GM21619 (cell line): ENCODE measurements around the gene TSPAN13.

Experiments
- ATAC-seq: cut with Tn5 transposase; IDR thresholded peaks from one replicate; pipeline ENCODE4 v1.9.1; 2021; ENCODE audit not compliant: unreplicated experiment

Gene TSPAN13

GRCh38 chr7:16753102-16753931 is at the start of gene TSPAN13:
Gene TSPAN13 (plus strand): TSS chr7:16753755. CDS start chr7:16753968, 213 bp downstream.
- ATAC-seq = no peak

- ATAC-seq = no peak
These were observed 45.0 kb upstream of the TSPAN13 start for GRCh38 chr7:16708511-16708910.

GRCh38 chr7:16708980-16709379 is 44.6 kb upstream of the TSPAN13 start:
- no peak for ATAC-seq

- ATAC-seq = no peak
These were observed 42.9 kb upstream of the TSPAN13 start for GRCh38 chr7:16710651-16711050.

GRCh38 chr7:16711730-16712129 is 41.8 kb upstream of the TSPAN13 start:
- ATAC-seq = no peak

GRCh38 chr7:16712916-16713315 is 40.6 kb upstream of the TSPAN13 start:
- ATAC-seq = no peak

- no peak for ATAC-seq
These were observed 37.6 kb upstream of the TSPAN13 start for GRCh38 chr7:16715928-16716327.

- no peak for ATAC-seq
These were observed 35.4 kb upstream of the TSPAN13 start for GRCh38 chr7:16718111-16718656.

- no peak for ATAC-seq
These were observed 33.9 kb upstream of the TSPAN13 start for GRCh38 chr7:16719699-16720098.

- no peak for ATAC-seq
These were observed 32.0 kb upstream of the TSPAN13 start for GRCh38 chr7:16721541-16721940.

- no peak for ATAC-seq
These were observed 29.2 kb upstream of the TSPAN13 start for GRCh38 chr7:16724344-16724743.

- no peak for ATAC-seq
These were observed 27.4 kb upstream of the TSPAN13 start for GRCh38 chr7:16726189-16726588.

- no peak for ATAC-seq
These were observed 25.8 kb upstream of the TSPAN13 start for GRCh38 chr7:16727736-16728135.

- no peak for ATAC-seq
These were observed 24.7 kb upstream of the TSPAN13 start for GRCh38 chr7:16728811-16729210.

- ATAC-seq = no peak
These were observed 24.0 kb upstream of the TSPAN13 start for GRCh38 chr7:16729541-16729940.

- no peak for ATAC-seq
These were observed 22.6 kb upstream of the TSPAN13 start for GRCh38 chr7:16730937-16731336.

- ATAC-seq = no peak
These were observed 20.7 kb upstream of the TSPAN13 start for GRCh38 chr7:16732828-16733227.

- ATAC-seq = no peak
These were observed 19.3 kb upstream of the TSPAN13 start for GRCh38 chr7:16734148-16734726.

- ATAC-seq = no peak
These were observed 18.5 kb upstream of the TSPAN13 start for GRCh38 chr7:16735020-16735419.

- no peak for ATAC-seq
These were observed 15.4 kb upstream of the TSPAN13 start for GRCh38 chr7:16738011-16738688.

GRCh38 chr7:16739863-16740622 is 13.5 kb upstream of the TSPAN13 start:
- ATAC-seq = no peak
